GM12878 (cell line): Measurements from ENCODE around the gene UBE3B. TPM values are rescaled to one million over a fixed set of nuclear protein-coding genes. Genes with fewer than 3 reads are reported as not detected.

Source experiments
- ATAC-seq: fragments of 200-7000 bp; cut with Tn5 transposase; 3 replicates; pipeline ENCODE4 v1.9.1; 2020; ENCODE audit warnings: mild to moderate bottlenecking, moderate library complexity
- BruUV-seq: library from RNA; stranded (reverse); fragments of 400-500 nt; replicated peaks from 2 replicates; lab custom pipeline; 2021; lab: Mats Ljungman, UMichigan
- CTCF ChIA-PET: fragments of 300-600 bp; sonication (Branson Sonifier 250); formaldehyde crosslinking; extraction: SDS; loops from one replicate; lab custom pipeline; 2021; ENCODE audit warnings: inconsistent platforms; lab: Yijun Ruan, JAX
- POLR2A ChIA-PET: fragments of 350-600 bp; formaldehyde crosslinking; extraction: SDS; loops from one replicate; lab custom pipeline; 2021; ENCODE audit warnings: inconsistent platforms; lab: Charles Lee
- RAD21 ChIA-PET: fragments of 300-600 bp; sonication (Branson Sonifier 250); formaldehyde crosslinking; loops from one replicate; lab custom pipeline; 2023; ENCODE audit warnings: antibody characterized with exemption; ENCODE audit not compliant: unreplicated experiment; lab: Charles Lee
- SMC1A ChIA-PET: fragments of 300-600 bp; sonication (Branson Sonifier 250); formaldehyde crosslinking; loops from one replicate; lab custom pipeline; 2023; ENCODE audit not compliant: unreplicated experiment, uncharacterized antibody; lab: Charles Lee
- DNase-seq: peaks from one replicate; pipeline ENCODE4 v3.0.0-alpha.2; 2011; ENCODE audit warnings: low read depth, low spot score
- FAIRE-seq: peaks from 3 replicates; lab custom pipeline; 2011; peaks lifted over from hg19 to GRCh38; lab: Jason Lieb, UNC
- H2AFZ ChIP-seq: 2 replicates; pipeline ENCODE4 v1.6.0; 2011; ENCODE audit warnings: low read depth, low read length, control low read depth; ENCODE audit not compliant: control insufficient read depth
- H3K27ac ChIP-seq: 2 replicates; pipeline ENCODE4 v1.5.1; 2011; ENCODE audit warnings: control low read depth; ENCODE audit not compliant: control insufficient read depth, insufficient read depth
- H3K27me3 ChIP-seq, 2 experiments: replicated peaks in 1 of 2; 2 replicates each; pipeline versions ENCODE4 v1.6.0 to v1.6.1; 2011; ENCODE audit warnings: low read length in 1 of 2; ENCODE audit not compliant: control insufficient read depth in 2 of 2, insufficient read depth in 2 of 2
- H3K36me3 ChIP-seq, 2 experiments: 2 replicates each; pipeline ENCODE4 v1.5.1; 2011; ENCODE audit warnings: low read length in 1 of 2; ENCODE audit not compliant: control insufficient read depth in 2 of 2, insufficient read depth in 2 of 2
- H3K4me1 ChIP-seq: 2 replicates; pipeline ENCODE4 v1.6.1; 2011; ENCODE audit warnings: mild to moderate bottlenecking, low read length, moderate library complexity, mixed read lengths; ENCODE audit not compliant: control insufficient read depth, insufficient read depth
- H3K4me2 ChIP-seq: 2 replicates; pipeline ENCODE4 v1.6.0; 2011; ENCODE audit warnings: control low read depth; ENCODE audit not compliant: control insufficient read depth, insufficient read depth
- H3K4me3 ChIP-seq: fragments of 200-600 bp; sonication (generic); 2 replicates; pipeline ENCODE4 v1.5.1; 2016
- H3K79me2 ChIP-seq: 2 replicates; pipeline ENCODE4 v1.6.0; 2011; ENCODE audit warnings: low read length; ENCODE audit not compliant: control insufficient read depth, insufficient read depth
- H3K9ac ChIP-seq: 2 replicates; pipeline ENCODE4 v1.8.0; 2011; ENCODE audit warnings: low read length, control low read depth, mixed read lengths; ENCODE audit not compliant: control insufficient read depth, insufficient read depth
- H3K9me3 ChIP-seq: replicated peaks from 3 replicates; pipeline ENCODE4 v1.5.1; 2011; ENCODE audit warnings: mild to moderate bottlenecking, low read length; ENCODE audit not compliant: control insufficient read depth, insufficient read depth
- H4K20me1 ChIP-seq: 2 replicates; pipeline ENCODE4 v1.6.0; 2011; ENCODE audit not compliant: control insufficient read depth, insufficient read depth
- CEBPB ChIP-seq, 2 experiments: fragments of 150-350 bp in 1 of 2; IDR thresholded peaks; 2 replicates each; pipeline ENCODE4 v1.6.1; 2012 to 2014; ENCODE audit warnings: low read depth in 2 of 2, low read length in 2 of 2, borderline replicate concordance in 1 of 2, inconsistent platforms in 1 of 2
- CEBPZ ChIP-seq: fragments of 150-350 bp; IDR thresholded peaks from 2 replicates; pipeline ENCODE4 v1.6.1; 2016; ENCODE audit warnings: low read depth, low read length
- CUX1 ChIP-seq: IDR thresholded peaks from 2 replicates; pipeline ENCODE4 v1.6.1; 2012; ENCODE audit warnings: improper control_type of control experiment, low read depth, low read length; ENCODE audit not compliant: insufficient replicate concordance
- HCFC1 ChIP-seq: fragments of 150-350 bp; IDR thresholded peaks from 2 replicates; pipeline ENCODE4 v1.6.1; 2014; ENCODE audit warnings: low read length
- HDAC6 ChIP-seq: fragments of 200-600 bp; sonication (generic); IDR thresholded peaks from one replicate; pipeline ENCODE4 v1.8.0; 2017; ENCODE audit warnings: antibody characterized with exemption; ENCODE audit not compliant: unreplicated experiment
- KAT2A ChIP-seq: conservative IDR thresholded peaks from 2 replicates; pipeline ENCODE4 v1.6.1; 2011; ENCODE audit warnings: low read depth, low read length; ENCODE audit not compliant: control insufficient read depth
- RUNX3 ChIP-seq: IDR thresholded peaks from 2 replicates; pipeline ENCODE4 v1.6.1; 2012; ENCODE audit warnings: low read length, inconsistent platforms
- SMARCA5 ChIP-seq: fragments of 450-650 bp; IDR thresholded peaks from 2 replicates; pipeline ENCODE4 v1.6.1; 2017; ENCODE audit warnings: mild to moderate bottlenecking
- TARDBP ChIP-seq: IDR thresholded peaks from 2 replicates; pipeline ENCODE4 v1.6.1; 2016; ENCODE audit warnings: borderline replicate concordance
- ZBTB4 ChIP-seq: fragments of 450-650 bp; formaldehyde crosslinking; IDR thresholded peaks from 2 replicates; pipeline ENCODE4 v1.4.0; 2022; ENCODE audit warnings: mild to moderate bottlenecking, moderate library complexity
- WGBS: methylation state at CpG from one replicate; pipeline ENCODE4 v1.1.6; 2016; ENCODE audit warnings: low lambda C conversion rate; ENCODE audit not compliant: insufficient replicate concordance, insufficient coverage; ENCODE audit errors: missing lambda C conversion rate; 5-methylcytosine and 5-hydroxymethylcytosine counted together
- in situ Hi-C: fragments of 300-500 bp; cut with MboI; formaldehyde crosslinking; loops from 9 replicates; pipeline ENCODE4 v1.14.3; 2018; ENCODE audit warnings: mixed read lengths
- intact Hi-C: fragments of 100-400 bp; cut with micrococcal nuclease; formaldehyde crosslinking; loops from one replicate; pipeline ENCODE4 v1.14.2; 2022; ENCODE audit not compliant: unreplicated experiment
- polyA plus RNA-seq, 11 experiments: library from polyadenylated mRNA; depleted of rRNA in 4 of 11; unstranded in 6 of 11; stranded (reverse) in 5 of 11; fragments of >200 nt; fragmentation: Nextera tagmentation in 4 of 11; fragmentation: Illumina TruSeq in 1 of 11; extraction: Ambion mirVana in 4 of 11; extraction: Trizol in 1 of 11; gene quantifications; 1 replicate in 1 of 11; 2 replicates in 10 of 11; pipeline versions ENCODE4 v1.2.1 to v1.2.3, GENCODE V29; 2011 to 2016; ENCODE audit warnings: inconsistent platforms in 2 of 11, missing spikeins in 2 of 11, low read depth in 1 of 11
- total RNA-seq, 4 experiments: library from RNA; depleted of rRNA in 3 of 4; stranded (reverse); fragments of >200 nt in 3 of 4; fragmentation: Illumina TruSeq in 1 of 4; extraction: Trizol in 1 of 4; gene quantifications; 2 replicates each; pipeline versions ENCODE4 v1.2.1 to v1.2.3, GENCODE V29; 2013 to 2021

UBE3B gene
- total and polyA plus RNA-seq, 10 of the 15 experiments (the other 5 are each of a cell fraction or from before 2014, with no cell fraction given), result 7.4 to 25.3 (median 17.1) TPM

GRCh38 chr12:109539508-109539907, 62.1 kb downstream of the UBE3B start (continued):
- TF ChIP-seq SMARCA5, result no peak
- no peak for TF ChIP-seq CEBPZ
- TF ChIP-seq KAT2A, result no peak
- TF ChIP-seq RUNX3, result no peak
- no peak for TF ChIP-seq HCFC1

- CTCF ChIA-PET, result no interaction called here
- no peak overlapping the region for H2AFZ ChIP-seq
- FAIRE-seq (no peak), ATAC-seq (no peak), DNase-seq (no peak)
- SMC1A ChIA-PET, result no interaction called here
- 44% methylated on average over 16 of the region's 16 CpGs for WGBS
- RAD21 ChIA-PET, result no interaction called here
- in situ Hi-C loops (no loop called here), intact Hi-C loops (no loop called here)
- H3K4me2 ChIP-seq, result no peak overlapping the region
- no peak overlapping the region for H3K27ac ChIP-seq
- H3K36me3 ChIP-seq, result no peaks in the 10 kb centered on the region
- no peak overlapping the region for H3K9ac ChIP-seq
- no TSS peak for BruUV-seq
- H4K20me1 ChIP-seq, result no peaks in the 10 kb centered on the region
- no peaks in the 10 kb centered on the region for H3K27me3 ChIP-seq
- H3K4me3 ChIP-seq, result no peak overlapping the region
- no peaks in the 10 kb centered on the region for H3K9me3 ChIP-seq
- H3K79me2 ChIP-seq, result no peaks in the 10 kb centered on the region
- H3K4me1 ChIP-seq, result no peaks in the 10 kb centered on the region
- POLR2A ChIA-PET, result no interaction called here
- TF ChIP-seq CEBPB (IDR thresholded peaks at IDR 0.05; ENCODE audit: borderline replicate concordance in 1 of 2, low read depth in 2 of 2, low read length in 2 of 2) (no peak), HDAC6 (no peak), ZBTB4 (no peak), TARDBP (no peak), CUX1 (no peak)
These were observed 63.3 kb downstream of the UBE3B start for GRCh38 chr12:109540526-109541412.
